HG02588 (cell line): ENCODE data around the gene PROX1.

Source experiments
- ATAC-seq: cut with Tn5 transposase; IDR thresholded peaks from one replicate; pipeline ENCODE4 v1.9.1; 2021; ENCODE audit warnings: mild to moderate bottlenecking, moderate library complexity; ENCODE audit not compliant: unreplicated experiment

The PROX1 gene

DNA sequence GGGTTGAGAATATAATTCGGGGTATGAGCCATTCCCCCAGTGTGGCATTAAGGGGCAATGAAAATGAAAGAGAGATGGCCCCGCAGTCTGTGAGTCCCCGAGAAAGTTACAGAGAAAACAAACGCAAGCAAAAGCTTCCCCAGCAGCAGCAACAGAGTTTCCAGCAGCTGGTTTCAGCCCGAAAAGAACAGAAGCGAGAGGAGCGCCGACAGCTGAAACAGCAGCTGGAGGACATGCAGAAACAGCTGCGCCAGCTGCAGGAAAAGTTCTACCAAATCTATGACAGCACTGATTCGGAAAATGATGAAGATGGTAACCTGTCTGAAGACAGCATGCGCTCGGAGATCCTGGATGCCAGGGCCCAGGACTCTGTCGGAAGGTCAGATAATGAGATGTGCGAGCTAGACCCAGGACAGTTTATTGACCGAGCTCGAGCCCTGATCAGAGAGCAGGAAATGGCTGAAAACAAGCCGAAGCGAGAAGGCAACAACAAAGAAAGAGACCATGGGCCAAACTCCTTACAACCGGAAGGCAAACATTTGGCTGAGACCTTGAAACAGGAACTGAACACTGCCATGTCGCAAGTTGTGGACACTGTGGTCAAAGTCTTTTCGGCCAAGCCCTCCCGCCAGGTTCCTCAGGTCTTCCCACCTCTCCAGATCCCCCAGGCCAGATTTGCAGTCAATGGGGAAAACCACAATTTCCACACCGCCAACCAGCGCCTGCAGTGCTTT is 9.4 kb downstream of the PROX1 start:
- no peak for ATAC-seq

DNA sequence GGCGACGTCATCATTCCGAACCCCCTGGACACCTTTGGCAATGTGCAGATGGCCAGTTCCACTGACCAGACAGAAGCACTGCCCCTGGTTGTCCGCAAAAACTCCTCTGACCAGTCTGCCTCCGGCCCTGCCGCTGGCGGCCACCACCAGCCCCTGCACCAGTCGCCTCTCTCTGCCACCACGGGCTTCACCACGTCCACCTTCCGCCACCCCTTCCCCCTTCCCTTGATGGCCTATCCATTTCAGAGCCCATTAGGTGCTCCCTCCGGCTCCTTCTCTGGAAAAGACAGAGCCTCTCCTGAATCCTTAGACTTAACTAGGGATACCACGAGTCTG is 10.0 kb downstream of the PROX1 start:
- no peak for ATAC-seq

GRCh38 chr1:213998785-213999184 is 11.0 kb downstream of the PROX1 start:
- ATAC-seq, result no peak

GRCh38 chr1:213999732-214000131 is 12.0 kb downstream of the PROX1 start:
- no peak for ATAC-seq

DNA sequence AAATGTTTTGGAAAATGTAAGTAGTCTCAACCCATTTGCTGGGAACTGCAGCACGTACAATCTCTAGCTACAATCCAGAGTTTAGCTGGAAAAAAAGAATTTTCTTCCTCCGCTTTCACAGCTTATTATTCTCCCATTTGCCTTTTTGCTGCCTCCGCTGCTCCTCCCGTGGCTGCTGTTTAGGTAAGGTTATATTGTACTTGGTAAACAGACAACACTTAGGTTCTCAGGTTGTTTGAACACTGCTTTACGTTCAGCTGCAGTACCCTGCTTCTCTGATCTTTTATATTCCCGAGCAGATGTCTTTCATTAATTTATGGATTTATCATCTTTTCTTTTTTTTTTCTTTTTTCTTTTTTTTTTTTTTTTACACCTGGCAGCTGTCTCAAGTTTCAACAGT is 14.3 kb downstream of the PROX1 start:
- ATAC-seq, result no peak

DNA sequence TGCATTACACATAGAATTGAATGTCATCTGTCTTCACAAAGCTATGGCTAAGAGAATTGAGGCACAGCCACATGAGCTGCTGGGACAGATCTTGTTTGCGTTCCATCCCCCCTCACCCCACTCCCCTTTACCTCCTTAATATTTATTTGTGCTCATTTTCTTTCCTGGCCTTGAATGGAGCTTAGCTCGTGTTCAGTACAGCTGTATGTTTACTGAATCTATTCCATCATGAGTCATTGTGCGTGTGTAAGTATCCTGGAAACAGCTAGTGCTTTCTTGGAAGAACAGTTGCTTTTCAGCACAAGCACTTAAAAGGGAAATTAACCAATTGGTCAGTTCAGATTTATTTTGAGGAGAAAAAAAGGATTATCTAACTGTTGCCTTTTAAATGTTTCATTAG is 14.7 kb downstream of the PROX1 start:
- no peak for ATAC-seq

DNA sequence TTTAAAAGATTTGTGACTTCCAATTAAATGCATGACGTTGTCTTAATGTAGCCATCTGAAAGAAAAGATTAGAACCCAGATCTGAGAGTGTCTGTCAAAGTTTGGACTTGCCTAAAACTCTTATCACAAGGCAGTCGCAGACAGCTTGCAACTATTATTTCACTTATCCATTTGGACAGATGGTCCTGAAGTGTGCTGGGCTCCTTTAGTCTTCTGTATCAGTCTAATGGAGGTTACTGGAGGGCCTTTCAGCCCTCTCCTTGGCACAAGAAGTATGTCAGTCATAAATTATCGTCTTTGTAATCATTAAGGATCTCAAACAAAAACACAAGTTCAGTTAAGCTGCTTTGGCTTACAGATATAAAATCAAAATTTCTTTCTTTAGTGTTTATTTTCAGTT is 15.5 kb downstream of the PROX1 start:
- no peak for ATAC-seq

DNA sequence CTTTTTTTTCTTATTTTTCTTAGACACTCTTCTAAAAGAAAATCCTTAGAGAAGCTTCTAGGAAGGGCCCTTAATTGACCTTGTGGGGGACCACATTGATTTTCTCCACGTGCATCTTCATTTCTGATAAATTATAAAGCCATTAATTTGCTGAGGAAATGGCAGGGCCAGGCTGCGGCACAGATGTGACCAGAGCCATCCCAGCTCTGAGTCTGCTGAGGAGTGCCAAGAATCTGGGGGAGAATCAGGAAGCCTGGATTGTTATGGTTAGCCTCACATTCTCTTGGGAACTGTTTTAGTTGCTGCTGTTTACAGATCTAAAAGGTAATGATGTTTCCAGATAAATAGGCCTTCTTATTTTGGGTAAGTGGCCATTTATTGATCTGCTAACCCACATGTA is 16.2 kb downstream of the PROX1 start:
- ATAC-seq, result no peak

DNA sequence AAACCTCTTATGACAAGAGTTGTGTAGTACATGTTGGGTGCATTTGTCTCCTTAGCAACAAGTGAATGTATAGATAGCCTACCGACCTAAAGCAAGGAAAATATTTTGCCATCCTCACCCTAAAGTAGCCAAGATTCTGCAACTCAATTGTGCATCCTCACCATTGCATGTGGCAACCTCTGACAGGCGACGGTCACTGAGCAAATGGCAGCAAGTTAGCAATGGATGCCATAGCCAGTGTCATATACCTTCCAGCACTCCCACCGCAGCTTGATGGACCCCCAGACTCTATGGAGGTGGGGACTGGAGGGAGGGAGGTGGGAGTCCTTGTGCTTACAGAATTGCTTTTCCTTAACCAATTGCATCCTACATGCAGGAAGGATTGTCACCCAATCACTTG is 17.0 kb downstream of the PROX1 start:
- no peak for ATAC-seq

- no peak for ATAC-seq
Measured at GRCh38 chr1:214005708-214006107, 17.9 kb downstream of the PROX1 start.

DNA sequence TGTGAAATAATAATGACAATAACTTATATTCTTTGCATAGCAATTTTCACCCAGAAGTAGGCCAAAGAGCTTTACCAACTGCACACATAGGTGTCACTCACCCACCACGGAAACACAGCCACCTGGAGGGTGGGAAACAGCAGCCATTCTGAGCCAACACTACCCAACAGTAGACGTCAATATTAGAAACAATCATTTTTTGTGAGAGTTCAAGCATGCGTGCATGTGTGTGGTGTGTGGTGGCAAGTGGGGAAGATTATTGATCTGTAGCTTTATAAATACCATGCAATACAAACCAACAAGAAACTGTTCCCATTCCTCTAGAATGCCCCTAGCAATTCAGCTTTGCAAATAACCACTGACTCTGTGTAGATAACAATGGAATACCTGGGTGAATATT is 19.1 kb downstream of the PROX1 start:
- no peak for ATAC-seq

DNA sequence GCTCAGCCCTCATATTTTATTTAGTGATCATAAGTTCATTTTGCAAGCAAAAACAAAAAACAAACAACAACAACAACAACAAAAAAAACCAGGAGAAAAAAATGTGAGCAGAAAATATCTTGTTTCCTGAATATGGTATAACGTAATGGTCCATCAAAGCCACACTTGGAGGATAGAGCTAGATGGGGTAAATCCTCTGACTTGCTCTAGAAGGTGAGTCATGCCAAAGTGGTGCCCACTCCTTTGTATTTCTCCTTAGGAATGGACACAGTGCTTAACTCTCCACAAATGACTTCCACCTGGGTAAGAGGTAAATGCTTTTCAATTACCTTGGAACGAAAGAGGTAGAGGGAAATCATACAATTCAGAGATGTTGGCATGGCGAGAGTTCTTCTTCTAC is 20.6 kb downstream of the PROX1 start:
- no peak for ATAC-seq

DNA sequence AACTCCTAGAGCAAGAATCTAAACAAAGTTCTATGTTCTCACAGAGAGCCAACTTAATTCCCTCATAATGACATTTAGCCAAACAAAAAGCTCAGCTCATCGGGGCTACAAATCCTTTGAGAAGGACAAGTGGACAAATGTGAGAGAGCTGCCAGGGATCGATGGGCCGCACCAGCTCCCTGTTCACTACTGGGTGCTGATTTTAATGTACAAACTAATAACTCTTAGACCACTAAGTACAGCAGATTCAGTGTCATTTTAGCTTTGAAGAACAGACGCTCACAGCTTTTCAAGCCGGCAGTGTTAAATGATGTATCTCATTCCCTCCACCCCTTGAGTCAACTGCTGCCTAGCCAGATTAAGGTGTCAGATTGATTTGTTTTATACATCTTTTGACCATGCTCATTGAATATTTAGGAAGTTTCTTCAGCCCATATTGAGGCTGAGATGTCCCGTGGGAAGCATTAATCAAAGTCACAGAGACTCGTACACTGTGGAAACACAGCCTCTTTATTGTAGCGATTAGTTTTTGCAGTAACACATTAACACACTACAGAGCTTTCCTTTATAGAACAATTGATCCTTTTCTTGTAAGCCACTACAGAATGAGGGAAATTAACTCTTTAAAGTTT is 21.1 kb downstream of the PROX1 start:
- no peak for ATAC-seq

DNA sequence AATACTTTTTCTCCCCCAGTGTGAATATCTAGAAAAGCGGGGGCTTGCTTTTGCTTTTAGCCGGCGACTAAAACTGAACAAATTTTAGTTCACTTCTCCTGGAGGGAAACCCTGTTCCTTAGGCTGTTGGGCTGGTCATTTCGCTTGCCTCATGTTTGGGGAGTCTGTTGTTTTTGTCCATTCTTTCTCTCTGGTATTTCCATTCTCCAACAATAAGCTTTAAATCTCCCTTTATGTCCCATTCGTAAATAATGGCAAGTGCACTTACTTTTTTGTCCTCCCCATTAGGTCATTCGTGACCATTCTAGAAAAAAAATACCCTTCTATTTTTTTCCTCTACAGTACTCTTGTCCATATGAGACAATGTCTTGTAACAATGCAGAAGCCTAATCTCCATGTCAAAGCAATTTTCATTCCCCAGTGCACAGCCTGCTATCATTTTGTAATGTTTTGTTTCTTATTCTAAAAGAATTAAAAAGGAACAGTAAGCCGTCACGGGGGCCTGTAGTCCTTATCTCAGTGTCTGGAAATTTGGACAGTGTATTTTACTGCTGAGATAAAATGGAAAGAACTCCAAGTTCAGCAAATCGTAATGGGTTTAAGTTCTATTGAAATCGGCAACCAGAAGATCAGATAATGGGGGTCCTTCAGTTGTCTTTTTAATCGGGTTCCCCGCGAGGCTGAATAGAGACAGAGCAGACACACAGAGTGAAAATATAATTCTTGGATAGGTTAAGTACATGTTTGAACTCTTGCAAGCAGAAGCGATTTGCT is 21.8 kb downstream of the PROX1 start:
- no peak for ATAC-seq

DNA sequence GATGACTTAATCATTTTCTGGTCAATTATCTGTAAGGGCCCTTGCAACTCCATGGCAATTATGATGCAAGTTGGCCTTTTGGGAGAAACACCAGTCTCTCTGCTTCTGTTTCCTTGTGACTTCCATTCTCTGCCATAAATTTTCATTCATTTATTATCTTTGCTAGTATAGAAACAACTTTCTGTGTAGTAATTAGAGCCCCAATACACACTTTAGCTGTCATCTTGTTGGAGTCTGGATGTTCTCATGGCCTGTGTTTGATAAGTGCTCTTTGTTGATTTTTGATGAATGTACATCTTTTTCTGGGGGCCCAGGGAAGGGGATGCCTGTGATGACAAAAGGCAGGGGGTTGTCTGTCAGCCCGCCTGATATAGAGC is 22.4 kb downstream of the PROX1 start:
- ATAC-seq, result no peak

- ATAC-seq, result no peak
Measured at GRCh38 chr1:214010717-214011116, 22.9 kb downstream of the PROX1 start.

DNA sequence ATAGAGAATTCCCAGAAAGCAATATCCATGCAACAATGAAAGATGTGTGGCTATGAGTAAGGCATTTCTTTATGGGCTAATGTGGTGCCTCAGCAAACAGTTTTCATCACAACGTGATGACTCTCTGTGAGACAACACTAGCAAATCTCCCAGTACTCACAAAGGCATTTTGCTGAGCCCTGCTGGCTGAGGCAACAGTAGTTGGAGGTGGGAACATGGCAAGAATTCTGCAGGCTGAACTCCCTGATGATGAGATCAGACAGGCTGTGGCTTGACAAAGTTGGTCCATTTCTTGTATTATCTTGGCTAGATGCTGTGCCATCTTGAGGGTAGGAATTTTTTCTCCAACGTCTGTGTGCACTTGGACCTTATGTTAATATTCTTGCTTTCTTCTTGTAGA is 24.6 kb downstream of the PROX1 start:
- no peak for ATAC-seq

DNA sequence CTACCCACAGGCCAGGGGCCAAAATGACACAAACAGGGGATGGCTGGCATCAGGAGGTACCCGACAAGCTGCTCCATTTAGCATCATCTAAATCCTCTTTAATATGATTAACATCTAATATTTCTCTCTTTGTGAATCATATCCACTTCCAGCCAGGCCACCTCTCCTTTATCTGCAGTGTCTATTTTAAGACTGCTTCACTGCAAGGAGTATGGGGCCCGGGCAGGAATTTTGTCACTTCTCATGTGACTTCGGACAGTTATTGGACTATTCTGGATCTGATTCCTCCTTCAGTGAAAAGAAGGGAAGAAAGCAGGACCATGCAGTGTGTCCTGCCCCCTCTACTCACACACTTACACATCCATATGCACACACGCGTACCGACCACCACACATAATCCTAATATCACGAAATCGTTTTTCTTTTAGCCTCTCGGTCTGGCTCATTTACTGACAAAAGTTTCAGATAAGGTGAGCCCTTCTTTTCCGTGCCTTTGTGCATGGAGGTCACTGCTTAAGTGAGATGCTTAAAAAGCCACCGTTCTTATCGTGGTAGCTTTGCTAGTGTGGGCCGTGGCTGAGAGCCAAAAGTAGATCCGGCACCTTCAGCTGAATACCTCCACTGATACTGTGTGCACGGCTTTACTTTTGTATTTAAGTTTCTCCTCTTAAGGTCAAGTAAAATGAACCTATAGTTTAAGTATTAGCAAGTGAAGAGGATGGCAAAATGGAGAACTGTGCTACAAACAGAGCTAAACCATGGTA is 26.0 kb downstream of the PROX1 start:
- ATAC-seq, result no peak

- ATAC-seq, result no peak
Measured at GRCh38 chr1:214014730-214015129, 27.0 kb downstream of the PROX1 start.

DNA sequence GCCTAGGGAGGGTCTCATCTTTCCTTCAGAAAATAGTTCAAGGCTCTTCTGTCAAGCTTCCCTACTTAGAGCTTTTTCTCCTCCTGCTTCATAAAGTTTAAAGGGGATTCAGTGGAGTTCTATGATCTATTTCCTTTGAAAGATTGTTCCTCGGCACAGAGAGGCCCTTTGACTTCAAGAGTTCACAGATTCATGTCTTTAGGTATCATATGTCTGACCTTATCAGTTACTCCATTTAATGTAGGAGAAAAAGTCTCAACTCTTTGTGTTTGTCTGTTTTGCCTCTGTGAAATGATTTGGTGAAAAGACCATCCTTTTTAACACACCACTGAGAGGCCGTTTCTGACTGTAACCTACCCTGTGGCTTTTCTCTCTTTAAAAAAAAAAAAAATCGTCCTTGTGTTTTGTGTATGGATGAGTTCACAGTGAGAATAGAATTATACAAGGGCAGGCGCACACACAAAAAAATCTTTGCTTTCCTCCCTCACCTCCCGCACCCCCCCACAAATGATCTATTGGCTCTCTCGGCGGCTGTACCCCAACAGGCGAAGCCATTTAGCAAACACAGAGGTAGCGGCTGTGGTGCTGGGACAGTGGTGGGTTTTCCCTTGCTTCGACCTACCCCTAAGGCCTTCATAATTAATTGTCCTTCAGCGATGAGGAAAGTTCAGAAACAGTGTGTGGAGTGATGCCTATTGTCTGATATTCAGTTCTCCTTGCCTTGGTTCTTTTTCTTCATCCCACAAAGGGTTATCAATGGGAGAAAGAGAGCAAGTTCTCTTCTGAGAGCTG is 29.6 kb downstream of the PROX1 start:
- ATAC-seq, result no peak
